ENCODE measurements around the gene AQP5. TPM values are rescaled to one million over a fixed set of nuclear protein-coding genes. Genes with fewer than 3 reads are reported as not detected.

AQP5 gene
- total and polyA plus RNA-seq, 2 donors (not counting 3 experiments of a cell fraction or from before 2014, with no cell fraction given) = 0.95 to 2.3 TPM

DNA sequence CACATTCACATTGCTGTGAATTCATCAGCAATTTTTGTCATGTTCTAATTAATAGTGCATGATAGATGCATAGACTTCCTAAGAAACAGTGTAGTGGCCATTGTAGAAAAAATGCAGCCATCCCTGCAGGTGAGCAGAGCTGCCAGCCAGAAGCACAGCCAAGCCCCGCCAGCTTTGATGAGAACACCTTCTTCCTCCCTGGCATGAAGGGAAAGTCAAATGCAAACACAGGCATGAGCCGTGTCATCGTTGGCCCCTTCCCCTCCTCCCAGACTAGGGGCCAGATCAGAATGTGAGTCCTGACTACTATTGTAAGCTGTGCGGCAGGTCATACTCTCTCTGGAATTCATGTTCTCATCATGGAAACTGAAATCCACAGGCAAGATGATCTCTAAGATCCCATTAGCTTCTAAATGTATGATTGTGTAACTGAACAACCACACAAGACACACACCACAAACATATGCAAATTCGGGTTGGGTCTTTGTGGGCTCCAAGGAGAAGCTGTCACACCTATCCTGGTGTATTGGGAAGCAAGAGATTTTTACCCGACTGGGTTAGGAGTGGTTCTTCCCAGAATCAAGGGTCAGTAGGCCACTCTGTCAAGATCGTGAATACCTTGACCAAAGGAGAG lies 14.0 kb upstream of the AQP5 start:
- no TSS peak for BruUV-seq (replicated peaks)
- no peak for DNase-seq (ENCODE audit: low read depth, low spot score)
- Histone ChIP-seq H3K9me3 (replicated peaks; ENCODE audit: control insufficient read depth, insufficient read depth, low read length) (no peaks in the 10 kb centered on the region), H2AFZ (ENCODE audit: low read depth, low read length) (no peak overlapping the region), H3K4me2 (ENCODE audit: insufficient read depth, low read length) (no peak overlapping the region), H3K79me2 (ENCODE audit: control insufficient read depth, insufficient read depth, low read length) (no peaks in the 10 kb centered on the region), H3K9me1 (replicated peaks; ENCODE audit: control insufficient read depth, extremely low read depth, insufficient read depth, low read length) (no peaks in the 10 kb centered on the region), H3K27me3 (ENCODE audit: control insufficient read depth in 2 of 2, insufficient read depth in 2 of 2, low read length in 2 of 2) (no peaks in the 10 kb centered on the region), H3K27ac (ENCODE audit: insufficient read depth, low read depth, low read length) (no peak overlapping the region), H3K36me3 (ENCODE audit: control insufficient read depth in 2 of 2, extremely low read depth in 1 of 2, insufficient read depth in 2 of 2, low read length in 2 of 2) (no peaks in the 10 kb centered on the region), H4K20me1 (replicated peaks; ENCODE audit: control insufficient read depth, extremely low read depth, insufficient read depth, low read length) (no peaks in the 10 kb centered on the region), H3K4me3 (replicated peaks in 1 of 3; ENCODE audit: insufficient read depth in 1 of 3, low read depth in 1 of 3, low read length in 3 of 3) (no peak overlapping the region), H3K4me1 (ENCODE audit: control insufficient read depth, extremely low read depth, insufficient read depth, low read length) (peaks cover 11% of the 10 kb centered on the region), H3K9ac (replicated peaks; ENCODE audit: extremely low read depth, insufficient read depth, low read length) (no peak overlapping the region)
- TF ChIP-seq FOS (IDR thresholded peaks at IDR 0.05; ENCODE audit: borderline replicate concordance, insufficient read depth, low read length) (no peak), GATA2 (IDR thresholded peaks at IDR 0.05; ENCODE audit: insufficient read depth, insufficient read length, low read depth, low read length) (no peak), POLR2AphosphoS5 (IDR thresholded peaks at IDR 0.05; ENCODE audit: insufficient read depth, low read depth, low read length) (no peak), JUN (IDR thresholded peaks at IDR 0.05; ENCODE audit: borderline replicate concordance, insufficient read depth, insufficient read length, low read depth) (no peak), EZH2 (IDR thresholded peaks at IDR 0.05; ENCODE audit: borderline replicate concordance, low read depth, low read length, severe bottlenecking) (no peak)
- TF ChIP-seq, protein P1, sequence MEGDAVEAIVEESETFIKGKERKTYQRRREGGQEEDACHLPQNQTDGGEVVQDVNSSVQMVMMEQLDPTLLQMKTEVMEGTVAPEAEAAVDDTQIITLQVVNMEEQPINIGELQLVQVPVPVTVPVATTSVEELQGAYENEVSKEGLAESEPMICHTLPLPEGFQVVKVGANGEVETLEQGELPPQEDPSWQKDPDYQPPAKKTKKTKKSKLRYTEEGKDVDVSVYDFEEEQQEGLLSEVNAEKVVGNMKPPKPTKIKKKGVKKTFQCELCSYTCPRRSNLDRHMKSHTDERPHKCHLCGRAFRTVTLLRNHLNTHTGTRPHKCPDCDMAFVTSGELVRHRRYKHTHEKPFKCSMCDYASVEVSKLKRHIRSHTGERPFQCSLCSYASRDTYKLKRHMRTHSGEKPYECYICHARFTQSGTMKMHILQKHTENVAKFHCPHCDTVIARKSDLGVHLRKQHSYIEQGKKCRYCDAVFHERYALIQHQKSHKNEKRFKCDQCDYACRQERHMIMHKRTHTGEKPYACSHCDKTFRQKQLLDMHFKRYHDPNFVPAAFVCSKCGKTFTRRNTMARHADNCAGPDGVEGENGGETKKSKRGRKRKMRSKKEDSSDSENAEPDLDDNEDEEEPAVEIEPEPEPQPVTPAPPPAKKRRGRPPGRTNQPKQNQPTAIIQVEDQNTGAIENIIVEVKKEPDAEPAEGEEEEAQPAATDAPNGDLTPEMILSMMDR (IDR thresholded peaks at IDR 0.05; ENCODE audit: extremely low read depth in 1 of 2, insufficient read depth in 1 of 2, low read depth in 1 of 2, low read length in 2 of 2) = no peak
- dilution Hi-C loops (cut with MboI; ENCODE audit: extremely low pct_ligation_motif_present, low sequenced_read_pairs) (no loop called here), intact Hi-C loops (cut with micrococcal nuclease) (no loop called here)
- no peak for FAIRE-seq
- ChIA-PET CTCF (interaction anchor here (0.6 to 4.5 kb wide), 7 partner anchors 12 to 123 kb away, joined by 3 to 112 read pairs (median 35); partner anchors contain the start of gene AQP5), POLR2A (no interaction called here)

Data from endothelial cell of umbilical vein (primary cell).